Suprapubic skin (tissue), 4 donors: ENCODE data around the gene KLHL15. TPM values are rescaled to one million over a fixed set of nuclear protein-coding genes. Genes with fewer than 3 reads are reported as not detected.
"Not testable (repeated sequence)": the region's sequence is repeated elsewhere in the genome, so short reads cannot be mapped to it uniquely, and the experiment has no call there.

Experiments
- DNase-seq, 2 donors: peaks; one replicate each; pipeline ENCODE4 v3.0.0-alpha.2; 2019; ENCODE audit warnings: low spot score in 2 of 2
- H3K27ac ChIP-seq: fragments of 200-600 bp; sonication (generic); one replicate; pipeline ENCODE4 v1.5.1; 2019
- H3K27me3 ChIP-seq: fragments of 200-600 bp; sonication (generic); one replicate; pipeline ENCODE4 v1.5.1; 2019
- H3K36me3 ChIP-seq: fragments of 200-600 bp; sonication (generic); one replicate; pipeline ENCODE4 v1.5.1; 2019
- H3K4me1 ChIP-seq: fragments of 200-600 bp; sonication (generic); one replicate; pipeline ENCODE4 v1.5.1; 2019
- H3K4me3 ChIP-seq: fragments of 200-600 bp; sonication (generic); one replicate; pipeline ENCODE4 v1.5.1; 2019; ENCODE audit warnings: mild to moderate bottlenecking
- H3K9me3 ChIP-seq: fragments of 200-600 bp; sonication (generic); one replicate; pipeline ENCODE4 v1.5.1; 2019
- CTCF ChIP-seq, 2 donors: fragments of 200-600 bp in 1 of 2; fragments of 450-650 bp in 1 of 2; sonication (generic) in 1 of 2; IDR thresholded peaks; one replicate each; pipeline ENCODE4 v1.5.1; 2016 to 2019; ENCODE audit warnings: antibody characterized with exemption in 2 of 2, mild to moderate bottlenecking in 1 of 2, moderate library complexity in 1 of 2
- EP300 ChIP-seq: sonication (generic); formaldehyde crosslinking; IDR thresholded peaks from one replicate; pipeline ENCODE4 v1.6.1; 2017; ENCODE audit warnings: antibody characterized with exemption
- POLR2A ChIP-seq, 2 donors: fragments of 450-650 bp; IDR thresholded peaks; one replicate each; pipeline ENCODE4 v1.6.1; 2017; ENCODE audit warnings: antibody characterized with exemption in 2 of 2, mild to moderate bottlenecking in 2 of 2, moderate library complexity in 2 of 2
- POLR2AphosphoS5 ChIP-seq, 3 donors: sonication (generic); formaldehyde crosslinking; IDR thresholded peaks; one replicate each; pipeline ENCODE4 v1.6.1; 2017; ENCODE audit warnings: antibody characterized with exemption in 3 of 3
- WGBS: methylation state at CpG from one replicate; pipeline ENCODE4 v1.1.5; 2018; 5-methylcytosine and 5-hydroxymethylcytosine counted together
- total RNA-seq, 4 donors: library from RNA; depleted of rRNA; stranded (reverse); fragments of >200 nt; gene quantifications; one replicate each; pipeline ENCODE4 v1.1.0, GENCODE V29; 2016

KLHL15 gene
- total RNA-seq, 4 donors from 2014 or later, result 6.0 to 9.6 (median 7.4) TPM

GRCh38 chrX:23981222-23981621 lies 45.8 kb downstream of the KLHL15 start:
- no peaks in the 10 kb centered on the region for H3K36me3 ChIP-seq
- no peak overlapping the region for H3K4me3 ChIP-seq
- H3K27me3 ChIP-seq, result no peaks in the 10 kb centered on the region
- H3K4me1 ChIP-seq, result no peaks in the 10 kb centered on the region
- no peaks in the 10 kb centered on the region for H3K9me3 ChIP-seq
- no peak for TF ChIP-seq POLR2A (IDR thresholded peaks at IDR 0.05)
- TF ChIP-seq EP300, result no peak
- no peak for DNase-seq
- H3K27ac ChIP-seq, result no peak overlapping the region
- WGBS, result 62% methylated on average over 4 of the region's 4 CpGs

GRCh38 chrX:23980011-23980441 lies 47.0 kb downstream of the KLHL15 start:
- no peaks in the 10 kb centered on the region for H3K9me3 ChIP-seq
- H3K27me3 ChIP-seq, result no peaks in the 10 kb centered on the region
- 54% methylated on average over 5 of the region's 5 CpGs for whole genome bisulfite sequencing
- H3K27ac ChIP-seq, result no peak overlapping the region
- no peak overlapping the region for H3K4me3 ChIP-seq
- no peak for DNase-seq
- no peaks in the 10 kb centered on the region for H3K4me1 ChIP-seq
- no peaks in the 10 kb centered on the region for H3K36me3 ChIP-seq
- TF ChIP-seq CTCF (IDR thresholded peaks at IDR 0.05) (no peak), POLR2AphosphoS5 (IDR thresholded peaks at IDR 0.05) (no peak), EP300 (no peak), POLR2A (IDR thresholded peaks at IDR 0.05) (no peak)

GRCh38 chrX:23978491-23978890 lies 48.5 kb downstream of the KLHL15 start:
- H3K4me3 ChIP-seq, result no peak overlapping the region
- TF ChIP-seq POLR2A (IDR thresholded peaks at IDR 0.05) (no peak), CTCF (IDR thresholded peaks at IDR 0.05) (no peak), EP300 (no peak), POLR2AphosphoS5 (IDR thresholded peaks at IDR 0.05) (no peak)
- H3K9me3 ChIP-seq, result no peaks in the 10 kb centered on the region
- no peaks in the 10 kb centered on the region for H3K4me1 ChIP-seq
- DNase-seq, result no peak
- no peaks in the 10 kb centered on the region for H3K36me3 ChIP-seq
- H3K27me3 ChIP-seq, result no peaks in the 10 kb centered on the region
- WGBS, result 84% methylated on average over 4 of the region's 4 CpGs
- no peak overlapping the region for H3K27ac ChIP-seq

GRCh38 chrX:23965630-23966029 lies 61.4 kb downstream of the KLHL15 start:
- H3K4me3 ChIP-seq, DNase-seq, H3K36me3 ChIP-seq, H3K27me3 ChIP-seq, H3K4me1 ChIP-seq, H3K9me3 ChIP-seq, H3K27ac ChIP-seq: not testable (repeated sequence)
- WGBS, result 92% methylated on average over 8 of the region's 8 CpGs

GRCh38 chrX:23964191-23964590 lies 62.8 kb downstream of the KLHL15 start:
- Histone ChIP-seq H3K9me3 (no peaks in the 10 kb centered on the region), H3K4me1 (no peaks in the 10 kb centered on the region), H3K27ac (no peak overlapping the region), H3K27me3 (no peaks in the 10 kb centered on the region), H3K36me3 (no peaks in the 10 kb centered on the region), H3K4me3 (no peak overlapping the region)
- 72% methylated on average over 5 of the region's 5 CpGs for WGBS
- DNase-seq, result no peak
- TF ChIP-seq CTCF (IDR thresholded peaks at IDR 0.05), result no peak
- TF ChIP-seq POLR2A (IDR thresholded peaks at IDR 0.05), result no peak
- no peak for TF ChIP-seq POLR2AphosphoS5 (IDR thresholded peaks at IDR 0.05)

GRCh38 chrX:23959781-23960180 lies 67.2 kb downstream of the KLHL15 start:
- WGBS, result 80% methylated on average over 3 of the region's 3 CpGs
- TF ChIP-seq POLR2AphosphoS5 (IDR thresholded peaks at IDR 0.05) (no peak), EP300 (no peak), CTCF (IDR thresholded peaks at IDR 0.05) (no peak), POLR2A (IDR thresholded peaks at IDR 0.05) (no peak)
- DNase-seq, result no peak

More at GRCh38 chrX:23959781-23960180, 67.2 kb downstream of the KLHL15 start:
- no peaks in the 10 kb centered on the region for H3K36me3 ChIP-seq
- no peaks in the 10 kb centered on the region for H3K27me3 ChIP-seq
- no peak overlapping the region for H3K4me3 ChIP-seq
- no peaks in the 10 kb centered on the region for H3K4me1 ChIP-seq
- no peak overlapping the region for H3K27ac ChIP-seq
- H3K9me3 ChIP-seq, result no peaks in the 10 kb centered on the region
